NT2/D1 (cell line): ENCODE results near the gene MRTFA.

Source experiments
- SUZ12 ChIP-seq: IDR thresholded peaks from 2 replicates; pipeline ENCODE4 v1.6.1; 2011; ENCODE audit not compliant: insufficient read length, insufficient read depth; ENCODE audit errors: extremely low read depth
- YY1 ChIP-seq: IDR thresholded peaks from 2 replicates; pipeline ENCODE4 v1.6.1; 2011; ENCODE audit not compliant: insufficient read length, insufficient read depth
- ZNF274 ChIP-seq: IDR thresholded peaks from 2 replicates; pipeline ENCODE4 v1.6.1; 2011; ENCODE audit warnings: mild to moderate bottlenecking, low read depth, low read length

DNA sequence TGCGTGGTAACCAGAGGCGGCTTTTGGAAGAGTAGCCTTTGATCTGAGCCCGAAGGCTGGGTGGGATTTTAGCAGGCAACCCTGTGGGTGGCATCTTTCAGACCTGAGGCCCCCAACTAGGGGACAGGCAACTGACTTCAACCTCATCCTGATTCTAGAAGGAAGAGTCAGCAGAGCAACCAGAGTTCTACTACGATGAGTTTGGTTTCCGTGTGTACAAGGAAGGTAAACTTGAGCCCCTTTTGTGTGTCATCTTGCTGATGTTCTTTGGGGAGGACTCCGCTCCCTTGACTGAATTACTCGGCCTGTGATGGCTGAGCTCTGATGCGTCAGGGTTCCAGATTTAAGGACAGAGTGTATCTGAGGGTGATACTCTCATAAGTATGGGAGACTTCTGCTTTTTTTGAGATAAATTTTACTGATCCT is 234.5 kb downstream of the MRTFA start:
- TF ChIP-seq ZNF274 (no peak), SUZ12 (no peak), YY1 (no peak)
